K562 (cell line): Measurements from ENCODE around the gene OST4. TPM values are rescaled to one million over a fixed set of nuclear protein-coding genes. Genes with fewer than 3 reads are reported as not detected.
A peak's percentile ranks its signal among the peaks of the same experiment; 100 is the strongest.

Experiments used
- CC2D1A ChIP-seq: fragments of 450-650 bp; IDR thresholded peaks from 2 replicates; pipeline ENCODE4 v1.6.1; 2017; ENCODE audit warnings: mild to moderate bottlenecking
- DNMT1 ChIP-seq: fragments of 450-650 bp; IDR thresholded peaks from 2 replicates; pipeline ENCODE4 v1.6.1; 2016; ENCODE audit warnings: antibody characterized with exemption, mild to moderate bottlenecking
- ETV1 ChIP-seq: fragments of 450-650 bp; conservative IDR thresholded peaks from 2 replicates; pipeline ENCODE4 v1.6.1; 2016; ENCODE audit warnings: missing genetic modification characterization, control low read depth, low read depth, missing compliant biosample characterization
- EWSR1 ChIP-seq: fragments of 450-650 bp; IDR thresholded peaks from 2 replicates; pipeline ENCODE4 v1.6.1; 2018; ENCODE audit warnings: borderline replicate concordance, mild to moderate bottlenecking, low read depth, moderate library complexity; ENCODE audit not compliant: partially characterized antibody
- FUS ChIP-seq: fragments of 200-400 bp; formaldehyde crosslinking; optimal IDR thresholded peaks from 2 replicates; pipeline ENCODE3; 2017; ENCODE audit warnings: low read depth, low read length
- GATAD2A ChIP-seq: fragments of 450-650 bp; IDR thresholded peaks from 2 replicates; pipeline ENCODE4 v1.6.1; 2017
- ILK ChIP-seq: fragments of 450-650 bp; IDR thresholded peaks from 2 replicates; pipeline ENCODE4 v1.6.1; 2016; ENCODE audit warnings: missing genetic modification characterization, low read depth, mild to moderate bottlenecking, missing compliant biosample characterization, moderate library complexity, borderline replicate concordance
- IRF1 ChIP-seq: sonication (generic); formaldehyde crosslinking; IDR thresholded peaks from 2 replicates; pipeline ENCODE4 v1.8.0; 2022; ENCODE audit warnings: missing genetic modification reagents, mild to moderate bottlenecking, borderline replicate concordance
- KDM1A ChIP-seq, 2 experiments: fragments of 450-650 bp; IDR thresholded peaks; 2 replicates each; pipeline ENCODE4 v1.6.1; 2016; ENCODE audit warnings: mild to moderate bottlenecking in 2 of 2
- NBN ChIP-seq: fragments of 450-650 bp; IDR thresholded peaks from 2 replicates; pipeline ENCODE4 v1.6.1; 2016; ENCODE audit warnings: low read depth, mild to moderate bottlenecking
- NR4A1 ChIP-seq, 2 experiments: fragments of 250-450 bp in 1 of 2; fragments of 450-650 bp in 1 of 2; sonication (Bioruptor Pico) in 1 of 2; IDR thresholded peaks; 2 replicates each; pipeline versions ENCODE4 v1.4.0 to v1.6.1; 2016 to 2020; ENCODE audit warnings: mild to moderate bottlenecking in 2 of 2, missing compliant biosample characterization in 1 of 2, missing genetic modification characterization in 1 of 2, moderate library complexity in 1 of 2
- POLR3A ChIP-seq: IDR thresholded peaks from 2 replicates; pipeline ENCODE4 v1.6.1; 2011; ENCODE audit warnings: borderline replicate concordance, mild to moderate bottlenecking, moderate library complexity; ENCODE audit not compliant: insufficient read length, insufficient read depth; ENCODE audit errors: extremely low read depth
- RFX5 ChIP-seq: IDR thresholded peaks from 2 replicates; pipeline ENCODE4 v1.6.1; 2011; ENCODE audit warnings: low read depth, mild to moderate bottlenecking, improper control_type of control experiment, low read length
- SMARCA4 ChIP-seq: fragments of 450-650 bp; IDR thresholded peaks from 2 replicates; pipeline ENCODE4 v1.6.1; 2016
- SREBF1 ChIP-seq: fragments of 150-350 bp; IDR thresholded peaks from 2 replicates; pipeline ENCODE4 v1.6.1; 2014; ENCODE audit warnings: antibody characterized with exemption, low read depth, low read length, borderline replicate concordance
- ZNF212 ChIP-seq: fragments of 450-650 bp; formaldehyde crosslinking; IDR thresholded peaks from 2 replicates; pipeline ENCODE4 v1.4.0; 2020; ENCODE audit warnings: mild to moderate bottlenecking
- ZNF311 ChIP-seq: fragments of 250-450 bp; sonication (Bioruptor Pico); IDR thresholded peaks from 2 replicates; pipeline ENCODE4 v1.4.0; 2020; ENCODE audit warnings: mild to moderate bottlenecking, moderate library complexity
- ZNF507 ChIP-seq: conservative IDR thresholded peaks from 2 replicates; pipeline ENCODE4 v1.6.1; 2017; ENCODE audit warnings: missing genetic modification characterization, missing compliant biosample characterization
- polyA plus RNA-seq, 8 experiments: library from polyadenylated mRNA; depleted of rRNA in 4 of 8; stranded (reverse) in 5 of 8; unstranded in 3 of 8; fragments of >200 nt; fragmentation: Nextera tagmentation in 2 of 8; fragmentation: Illumina TruSeq in 1 of 8; extraction: Ambion mirVana in 2 of 8; extraction: Trizol in 1 of 8; gene quantifications; 2 replicates each; pipeline versions ENCODE4 v1.2.1 to v1.2.3, GENCODE V29; 2011 to 2014; ENCODE audit warnings: inconsistent platforms in 1 of 8, missing spikeins in 1 of 8
- total RNA-seq, 7 experiments: library from RNA; depleted of rRNA in 6 of 7; stranded (reverse); fragments of >200 nt in 6 of 7; fragmentation: Illumina TruSeq in 2 of 7; extraction: Trizol in 2 of 7; gene quantifications; 2 replicates each; pipeline versions ENCODE4 v1.2.1 to v1.2.3, GENCODE V29; 2011 to 2021; ENCODE audit warnings: low replicate concordance in 1 of 7
- TF ChIP-seq, protein P1 (sequence below): fragments of 450-650 bp; IDR thresholded peaks from one replicate; pipeline ENCODE4 v1.6.1; 2018; ENCODE audit warnings: mild to moderate bottlenecking, moderate library complexity; ENCODE audit not compliant: partially characterized antibody
- TF ChIP-seq, protein P2 (sequence below): fragments of 150-350 bp; IDR thresholded peaks from 2 replicates; pipeline ENCODE4 v1.6.1; 2014; ENCODE audit warnings: low read depth, mild to moderate bottlenecking, low read length, borderline replicate concordance

Gene OST4
- total and polyA plus RNA-seq, 9 of the 15 experiments (the other 6 are each of a cell fraction or from before 2014, with no cell fraction given): 186 to 1,155 (median 355) TPM

GRCh38 chr2:27032495-27033252 lies 38.8 kb downstream of the OST4 start, which contains the start of gene TMEM214 (continued):
- TF ChIP-seq ILK (tag) (no peak), EWSR1 (no peak), ZNF311 (no peak), ZNF507 (tag) (no peak), DNMT1 (no peak), SREBF1 (no peak), SMARCA4 (no peak), POLR3A (no peak), ETV1 (tag) (no peak), KDM1A (IDR thresholded peaks at IDR 0.05) (no peak), NR4A1 (CRISPR knock-in tag; IDR thresholded peaks at IDR 0.05) (no peak), NR4A1 (tag; IDR thresholded peaks at IDR 0.05) (no peak), GATAD2A (no peak), NBN (peak; percentile 48; the same call in 1 of the 2 replicates), IRF1 (CRISPR knock-in tag) (no peak), RFX5 (no peak), FUS (no peak), CC2D1A (no peak), ZNF212 (CRISPR knock-in tag) (no peak)
- TF ChIP-seq, protein P1, sequence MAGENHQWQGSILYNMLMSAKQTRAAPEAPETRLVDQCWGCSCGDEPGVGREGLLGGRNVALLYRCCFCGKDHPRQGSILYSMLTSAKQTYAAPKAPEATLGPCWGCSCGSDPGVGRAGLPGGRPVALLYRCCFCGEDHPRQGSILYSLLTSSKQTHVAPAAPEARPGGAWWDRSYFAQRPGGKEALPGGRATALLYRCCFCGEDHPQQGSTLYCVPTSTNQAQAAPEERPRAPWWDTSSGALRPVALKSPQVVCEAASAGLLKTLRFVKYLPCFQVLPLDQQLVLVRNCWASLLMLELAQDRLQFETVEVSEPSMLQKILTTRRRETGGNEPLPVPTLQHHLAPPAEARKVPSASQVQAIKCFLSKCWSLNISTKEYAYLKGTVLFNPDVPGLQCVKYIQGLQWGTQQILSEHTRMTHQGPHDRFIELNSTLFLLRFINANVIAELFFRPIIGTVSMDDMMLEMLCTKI: no peak
- TF ChIP-seq, protein P2, sequence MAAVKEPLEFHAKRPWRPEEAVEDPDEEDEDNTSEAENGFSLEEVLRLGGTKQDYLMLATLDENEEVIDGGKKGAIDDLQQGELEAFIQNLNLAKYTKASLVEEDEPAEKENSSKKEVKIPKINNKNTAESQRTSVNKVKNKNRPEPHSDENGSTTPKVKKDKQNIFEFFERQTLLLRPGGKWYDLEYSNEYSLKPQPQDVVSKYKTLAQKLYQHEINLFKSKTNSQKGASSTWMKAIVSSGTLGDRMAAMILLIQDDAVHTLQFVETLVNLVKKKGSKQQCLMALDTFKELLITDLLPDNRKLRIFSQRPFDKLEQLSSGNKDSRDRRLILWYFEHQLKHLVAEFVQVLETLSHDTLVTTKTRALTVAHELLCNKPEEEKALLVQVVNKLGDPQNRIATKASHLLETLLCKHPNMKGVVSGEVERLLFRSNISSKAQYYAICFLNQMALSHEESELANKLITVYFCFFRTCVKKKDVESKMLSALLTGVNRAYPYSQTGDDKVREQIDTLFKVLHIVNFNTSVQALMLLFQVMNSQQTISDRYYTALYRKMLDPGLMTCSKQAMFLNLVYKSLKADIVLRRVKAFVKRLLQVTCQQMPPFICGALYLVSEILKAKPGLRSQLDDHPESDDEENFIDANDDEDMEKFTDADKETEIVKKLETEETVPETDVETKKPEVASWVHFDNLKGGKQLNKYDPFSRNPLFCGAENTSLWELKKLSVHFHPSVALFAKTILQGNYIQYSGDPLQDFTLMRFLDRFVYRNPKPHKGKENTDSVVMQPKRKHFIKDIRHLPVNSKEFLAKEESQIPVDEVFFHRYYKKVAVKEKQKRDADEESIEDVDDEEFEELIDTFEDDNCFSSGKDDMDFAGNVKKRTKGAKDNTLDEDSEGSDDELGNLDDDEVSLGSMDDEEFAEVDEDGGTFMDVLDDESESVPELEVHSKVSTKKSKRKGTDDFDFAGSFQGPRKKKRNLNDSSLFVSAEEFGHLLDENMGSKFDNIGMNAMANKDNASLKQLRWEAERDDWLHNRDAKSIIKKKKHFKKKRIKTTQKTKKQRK: no peak
